ENCODE measurements around the gene ARHGAP23. TPM values are rescaled to one million over a fixed set of nuclear protein-coding genes. Genes with fewer than 3 reads are reported as not detected.

Gene ARHGAP23
- total RNA-seq, 1 donor from 2014 or later, result 28.4 TPM

GRCh38 chr17:38403491-38403890 is 24.8 kb upstream of the ARHGAP23 start:
- DNase-seq (ENCODE audit: low read depth), result no peak
- TF ChIP-seq CTCF (conservative IDR thresholded peaks at IDR 0.05; ENCODE audit: low read depth, low read length), result no peak
- no peak overlapping the region for H3K4me3 ChIP-seq (ENCODE audit: low read depth, low read length)

- TF ChIP-seq CTCF (conservative IDR thresholded peaks at IDR 0.05; ENCODE audit: low read depth, low read length), result no peak
- no peak for DNase-seq (ENCODE audit: low read depth)
- no peak overlapping the region for H3K4me3 ChIP-seq (ENCODE audit: low read depth, low read length)
Observed at GRCh38 chr17:38404174-38404943, 23.9 kb upstream of the ARHGAP23 start.

- no peak for DNase-seq (ENCODE audit: low read depth)
- TF ChIP-seq CTCF (conservative IDR thresholded peaks at IDR 0.05; ENCODE audit: low read depth, low read length), result no peak
- no peak overlapping the region for H3K4me3 ChIP-seq (ENCODE audit: low read depth, low read length)
Observed at GRCh38 chr17:38405654-38406053, 22.6 kb upstream of the ARHGAP23 start.

GRCh38 chr17:38410201-38410600 is 18.1 kb upstream of the ARHGAP23 start:
- TF ChIP-seq CTCF (conservative IDR thresholded peaks at IDR 0.05; ENCODE audit: low read depth, low read length), result no peak
- H3K4me3 ChIP-seq (ENCODE audit: low read depth, low read length), result no peak overlapping the region
- no peak for DNase-seq (ENCODE audit: low read depth)

GRCh38 chr17:38415250-38416194 is 12.7 kb upstream of the ARHGAP23 start:
- peak overlapping the region; percentile 53 for H3K4me3 ChIP-seq (ENCODE audit: low read depth, low read length)
- DNase-seq (ENCODE audit: low read depth), result no peak
- no peak for TF ChIP-seq CTCF (conservative IDR thresholded peaks at IDR 0.05; ENCODE audit: low read depth, low read length)

- TF ChIP-seq CTCF (conservative IDR thresholded peaks at IDR 0.05; ENCODE audit: low read depth, low read length), result no peak
- no peak for DNase-seq (ENCODE audit: low read depth)
- no peak overlapping the region for H3K4me3 ChIP-seq (ENCODE audit: low read depth, low read length)
Observed at GRCh38 chr17:38416840-38417209, 11.4 kb upstream of the ARHGAP23 start.
